ENCODE data around the gene HRG.
"Not testable (repeated sequence)": the region's sequence is repeated elsewhere in the genome, so short reads cannot be mapped to it uniquely, and the experiment has no call there.

HRG gene

GRCh38 chr3:186630950-186631641 is 34.7 kb upstream of the HRG start:
- Histone ChIP-seq H3K4me3 (ENCODE audit: low read length, poor library complexity, severe bottlenecking) (no peak overlapping the region), H3K27me3 (ENCODE audit: insufficient read depth, low read length, poor library complexity, severe bottlenecking) (no peaks in the 10 kb centered on the region), H3K79me2 (ENCODE audit: insufficient read depth, low read length) (no peaks in the 10 kb centered on the region), H3K4me2 (ENCODE audit: low read depth, low read length, poor library complexity, severe bottlenecking) (no peak overlapping the region), H3K36me3 (ENCODE audit: insufficient read depth, low read length) (no peaks in the 10 kb centered on the region), H3F3A (ENCODE audit: low read depth) (no peaks in the 10 kb centered on the region), H3K4me1 (ENCODE audit: insufficient read depth, low read length, poor library complexity, severe bottlenecking) (no peaks in the 10 kb centered on the region), H4K20me1 (ENCODE audit: insufficient read depth, low read length, poor library complexity, severe bottlenecking) (no peaks in the 10 kb centered on the region), H2AFZ (ENCODE audit: low read length) (no peak overlapping the region), H3K9ac (ENCODE audit: low read depth, low read length, poor library complexity, severe bottlenecking) (no peak overlapping the region), H3K9me2 (replicated peaks; ENCODE audit: low read depth, low read length) (no peaks in the 10 kb centered on the region), H3K9me3 (ENCODE audit: insufficient read depth, low read depth, low read length) (no peaks in the 10 kb centered on the region)
- TF ChIP-seq EZH2phosphoT487 (IDR thresholded peaks at IDR 0.05; ENCODE audit: borderline replicate concordance), result no peak
- TF ChIP-seq CTCF (conservative IDR thresholded peaks at IDR 0.05; ENCODE audit: low read length), result no peak

GRCh38 chr3:186633481-186633880 is 32.3 kb upstream of the HRG start:
- H3K4me1 ChIP-seq (ENCODE audit: insufficient read depth, low read length, poor library complexity, severe bottlenecking), result no peaks in the 10 kb centered on the region
- H3K9me3 ChIP-seq (ENCODE audit: insufficient read depth, low read depth, low read length), result no peaks in the 10 kb centered on the region
- H3K4me2 ChIP-seq (ENCODE audit: low read depth, low read length, poor library complexity, severe bottlenecking), result no peak overlapping the region
- no peaks in the 10 kb centered on the region for H3K9me2 ChIP-seq (replicated peaks; ENCODE audit: low read depth, low read length)
- no peaks in the 10 kb centered on the region for H4K20me1 ChIP-seq (ENCODE audit: insufficient read depth, low read length, poor library complexity, severe bottlenecking)
- H3K79me2 ChIP-seq (ENCODE audit: insufficient read depth, low read length), result no peaks in the 10 kb centered on the region
- no peaks in the 10 kb centered on the region for H3K36me3 ChIP-seq (ENCODE audit: insufficient read depth, low read length)
- no peaks in the 10 kb centered on the region for H3F3A ChIP-seq (ENCODE audit: low read depth)
- H3K27me3 ChIP-seq (ENCODE audit: insufficient read depth, low read length, poor library complexity, severe bottlenecking), result no peaks in the 10 kb centered on the region
- H3K9ac ChIP-seq (ENCODE audit: low read depth, low read length, poor library complexity, severe bottlenecking), result no peak overlapping the region
- TF ChIP-seq EZH2phosphoT487 (IDR thresholded peaks at IDR 0.05; ENCODE audit: borderline replicate concordance) (no peak), CTCF (conservative IDR thresholded peaks at IDR 0.05; ENCODE audit: low read length) (no peak)
- H3K4me3 ChIP-seq (ENCODE audit: low read length, poor library complexity, severe bottlenecking), result no peak overlapping the region
- H2AFZ ChIP-seq (ENCODE audit: low read length), result no peak overlapping the region

GRCh38 chr3:186634207-186634606 is 31.6 kb upstream of the HRG start:
- H3K4me1 ChIP-seq (ENCODE audit: insufficient read depth, low read length, poor library complexity, severe bottlenecking); H3K36me3 ChIP-seq (ENCODE audit: insufficient read depth, low read length); H3F3A ChIP-seq (ENCODE audit: low read depth); H3K4me2 ChIP-seq (ENCODE audit: low read depth, low read length, poor library complexity, severe bottlenecking); H3K79me2 ChIP-seq (ENCODE audit: insufficient read depth, low read length); H3K4me3 ChIP-seq (ENCODE audit: low read length, poor library complexity, severe bottlenecking); H3K9me3 ChIP-seq (ENCODE audit: insufficient read depth, low read depth, low read length); H3K9me2 ChIP-seq (replicated peaks; ENCODE audit: low read depth, low read length); H4K20me1 ChIP-seq (ENCODE audit: insufficient read depth, low read length, poor library complexity, severe bottlenecking); H3K9ac ChIP-seq (ENCODE audit: low read depth, low read length, poor library complexity, severe bottlenecking); H3K27me3 ChIP-seq (ENCODE audit: insufficient read depth, low read length, poor library complexity, severe bottlenecking); H2AFZ ChIP-seq (ENCODE audit: low read length): not testable (repeated sequence)

- Histone ChIP-seq H3F3A (ENCODE audit: low read depth) (no peaks in the 10 kb centered on the region), H2AFZ (ENCODE audit: low read length) (no peak overlapping the region), H3K79me2 (ENCODE audit: insufficient read depth, low read length) (no peaks in the 10 kb centered on the region), H3K4me1 (ENCODE audit: insufficient read depth, low read length, poor library complexity, severe bottlenecking) (no peaks in the 10 kb centered on the region), H3K36me3 (ENCODE audit: insufficient read depth, low read length) (no peaks in the 10 kb centered on the region), H3K27me3 (ENCODE audit: insufficient read depth, low read length, poor library complexity, severe bottlenecking) (no peaks in the 10 kb centered on the region), H3K4me2 (ENCODE audit: low read depth, low read length, poor library complexity, severe bottlenecking) (no peak overlapping the region), H3K9me2 (replicated peaks; ENCODE audit: low read depth, low read length) (no peaks in the 10 kb centered on the region), H3K9ac (ENCODE audit: low read depth, low read length, poor library complexity, severe bottlenecking) (no peak overlapping the region), H3K9me3 (ENCODE audit: insufficient read depth, low read depth, low read length) (no peaks in the 10 kb centered on the region), H4K20me1 (ENCODE audit: insufficient read depth, low read length, poor library complexity, severe bottlenecking) (no peaks in the 10 kb centered on the region), H3K4me3 (ENCODE audit: low read length, poor library complexity, severe bottlenecking) (no peak overlapping the region)
- TF ChIP-seq CTCF (conservative IDR thresholded peaks at IDR 0.05; ENCODE audit: low read length) (no peak), EZH2phosphoT487 (IDR thresholded peaks at IDR 0.05; ENCODE audit: borderline replicate concordance) (no peak)
These were observed 30.3 kb upstream of the HRG start for GRCh38 chr3:186635532-186635931.
